Loucy (cell line): ENCODE measurements around the gene CERS2.

Experiments
- H2AFZ ChIP-seq: fragments of 200-600 bp; sonication (generic); 2 replicates; pipeline ENCODE4 v1.6.0; 2016; ENCODE audit warnings: antibody characterized with exemption, mild to moderate bottlenecking, low read length, moderate library complexity
- H3F3A ChIP-seq: fragments of 200-600 bp; 2 replicates; pipeline ENCODE4 v1.6.0; 2016; ENCODE audit warnings: antibody characterized with exemption, low read depth, mild to moderate bottlenecking
- H3K27me3 ChIP-seq: fragments of 200-600 bp; sonication (generic); 2 replicates; pipeline ENCODE4 v1.6.1; 2014; ENCODE audit warnings: low read length, mild to moderate bottlenecking; ENCODE audit not compliant: insufficient read depth, poor library complexity, severe bottlenecking
- H3K36me3 ChIP-seq: fragments of 200-600 bp; sonication (generic); 2 replicates; pipeline ENCODE4 v1.6.1; 2016; ENCODE audit warnings: low read length; ENCODE audit not compliant: insufficient read depth
- H3K4me1 ChIP-seq: fragments of 200-600 bp; sonication (generic); 2 replicates; pipeline ENCODE4 v1.5.1; 2014; ENCODE audit warnings: low read length, mild to moderate bottlenecking; ENCODE audit not compliant: insufficient read depth, poor library complexity, severe bottlenecking
- H3K4me2 ChIP-seq: fragments of 200-600 bp; sonication (generic); 2 replicates; pipeline ENCODE4 v1.6.0; 2014; ENCODE audit warnings: antibody characterized with exemption, low read length, low read depth, mild to moderate bottlenecking; ENCODE audit not compliant: poor library complexity, severe bottlenecking
- H3K4me3 ChIP-seq: fragments of 200-600 bp; sonication (generic); 2 replicates; pipeline ENCODE4 v1.5.1; 2014; ENCODE audit warnings: low read length, mild to moderate bottlenecking, mixed read lengths; ENCODE audit not compliant: poor library complexity, severe bottlenecking
- H3K79me2 ChIP-seq: fragments of 200-600 bp; sonication (generic); 2 replicates; pipeline ENCODE4 v1.6.1; 2014; ENCODE audit warnings: low read length; ENCODE audit not compliant: insufficient read depth
- H3K9ac ChIP-seq: fragments of 200-600 bp; sonication (generic); 2 replicates; pipeline ENCODE4 v1.6.0; 2014; ENCODE audit warnings: mild to moderate bottlenecking, low read depth, low read length, moderate library complexity; ENCODE audit not compliant: poor library complexity, severe bottlenecking
- H3K9me2 ChIP-seq: fragments of 200-600 bp; sonication (generic); replicated peaks from 2 replicates; pipeline ENCODE4 v1.6.1; 2016; ENCODE audit warnings: low read depth, low read length, mixed read lengths
- H3K9me3 ChIP-seq: fragments of 200-600 bp; sonication (generic); 2 replicates; pipeline ENCODE4 v1.6.1; 2014; ENCODE audit warnings: mild to moderate bottlenecking, antibody characterized with exemption, low read length, low read depth; ENCODE audit not compliant: insufficient read depth
- H4K20me1 ChIP-seq: fragments of 200-600 bp; sonication (generic); 2 replicates; pipeline ENCODE4 v1.6.0; 2014; ENCODE audit warnings: antibody characterized with exemption, low read length, mild to moderate bottlenecking; ENCODE audit not compliant: insufficient read depth, poor library complexity, severe bottlenecking
- EZH2phosphoT487 ChIP-seq: fragments of 200-600 bp; IDR thresholded peaks from 2 replicates; pipeline ENCODE4 v1.6.1; 2018; ENCODE audit warnings: antibody characterized with exemption, mild to moderate bottlenecking, moderate library complexity, borderline replicate concordance
- TF ChIP-seq, protein P1 (sequence below): fragments of 200-600 bp; sonication (generic); conservative IDR thresholded peaks from 2 replicates; pipeline ENCODE4 v1.5.1; 2014; ENCODE audit warnings: mild to moderate bottlenecking, antibody characterized with exemption, low read length

Gene CERS2

DNA sequence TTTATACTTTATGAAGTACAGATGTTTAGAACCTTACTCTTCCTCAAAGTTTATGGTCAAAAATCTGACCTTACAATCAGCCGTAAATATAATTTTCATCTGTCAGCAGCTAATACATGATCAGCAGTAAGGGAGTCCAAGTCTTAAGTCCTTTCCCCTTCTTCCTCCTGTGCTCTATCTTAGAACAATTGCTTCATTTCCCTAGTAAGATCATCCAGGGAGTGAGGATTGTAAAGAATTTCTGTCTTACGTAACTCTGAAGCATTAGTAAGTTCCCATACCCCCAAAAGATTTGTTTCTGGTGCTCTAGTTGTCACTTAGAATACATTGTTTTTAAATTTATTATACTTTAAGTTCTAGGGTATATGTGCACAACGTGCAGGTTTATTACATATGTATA lies 46.3 kb downstream of the CERS2 start:
- peaks cover 5% of the 10 kb centered on the region for H4K20me1 ChIP-seq
- TF ChIP-seq, protein P1, sequence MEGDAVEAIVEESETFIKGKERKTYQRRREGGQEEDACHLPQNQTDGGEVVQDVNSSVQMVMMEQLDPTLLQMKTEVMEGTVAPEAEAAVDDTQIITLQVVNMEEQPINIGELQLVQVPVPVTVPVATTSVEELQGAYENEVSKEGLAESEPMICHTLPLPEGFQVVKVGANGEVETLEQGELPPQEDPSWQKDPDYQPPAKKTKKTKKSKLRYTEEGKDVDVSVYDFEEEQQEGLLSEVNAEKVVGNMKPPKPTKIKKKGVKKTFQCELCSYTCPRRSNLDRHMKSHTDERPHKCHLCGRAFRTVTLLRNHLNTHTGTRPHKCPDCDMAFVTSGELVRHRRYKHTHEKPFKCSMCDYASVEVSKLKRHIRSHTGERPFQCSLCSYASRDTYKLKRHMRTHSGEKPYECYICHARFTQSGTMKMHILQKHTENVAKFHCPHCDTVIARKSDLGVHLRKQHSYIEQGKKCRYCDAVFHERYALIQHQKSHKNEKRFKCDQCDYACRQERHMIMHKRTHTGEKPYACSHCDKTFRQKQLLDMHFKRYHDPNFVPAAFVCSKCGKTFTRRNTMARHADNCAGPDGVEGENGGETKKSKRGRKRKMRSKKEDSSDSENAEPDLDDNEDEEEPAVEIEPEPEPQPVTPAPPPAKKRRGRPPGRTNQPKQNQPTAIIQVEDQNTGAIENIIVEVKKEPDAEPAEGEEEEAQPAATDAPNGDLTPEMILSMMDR = no peak
- no peak for TF ChIP-seq EZH2phosphoT487
- H3K4me3 ChIP-seq = peak overlapping the region; percentile 92
- H3K9ac ChIP-seq = no peak overlapping the region
- H3K79me2 ChIP-seq = peaks cover 39% of the 10 kb centered on the region
- peaks cover 19% of the 10 kb centered on the region for H3K36me3 ChIP-seq
- no peaks in the 10 kb centered on the region for H3K27me3 ChIP-seq
- H3K4me2 ChIP-seq = peak overlapping the region; percentile 82
- no peak overlapping the region for H2AFZ ChIP-seq
- no peaks in the 10 kb centered on the region for H3F3A ChIP-seq
- peaks cover 12% of the 10 kb centered on the region for H3K4me1 ChIP-seq
- H3K9me3 ChIP-seq = no peaks in the 10 kb centered on the region
- H3K9me2 ChIP-seq = no peaks in the 10 kb centered on the region

DNA sequence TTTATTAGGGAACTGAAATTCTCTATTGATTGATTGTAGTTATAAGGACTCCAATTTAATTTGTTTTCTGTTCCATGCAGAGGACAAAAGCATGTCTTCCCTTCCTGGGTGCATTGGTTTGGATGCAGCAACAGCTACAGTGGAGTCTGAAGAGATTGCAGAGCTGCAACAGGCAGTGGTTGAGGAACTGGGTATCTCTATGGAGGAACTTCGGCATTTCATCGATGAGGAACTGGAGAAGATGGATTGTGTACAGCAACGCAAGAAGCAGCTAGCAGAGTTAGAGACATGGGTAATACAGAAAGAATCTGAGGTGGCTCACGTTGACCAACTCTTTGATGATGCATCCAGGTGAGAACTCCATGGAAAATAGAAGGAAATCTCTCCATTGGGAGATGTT lies 47.0 kb downstream of the CERS2 start:
- H3K36me3 ChIP-seq = peaks cover 19% of the 10 kb centered on the region

DNA sequence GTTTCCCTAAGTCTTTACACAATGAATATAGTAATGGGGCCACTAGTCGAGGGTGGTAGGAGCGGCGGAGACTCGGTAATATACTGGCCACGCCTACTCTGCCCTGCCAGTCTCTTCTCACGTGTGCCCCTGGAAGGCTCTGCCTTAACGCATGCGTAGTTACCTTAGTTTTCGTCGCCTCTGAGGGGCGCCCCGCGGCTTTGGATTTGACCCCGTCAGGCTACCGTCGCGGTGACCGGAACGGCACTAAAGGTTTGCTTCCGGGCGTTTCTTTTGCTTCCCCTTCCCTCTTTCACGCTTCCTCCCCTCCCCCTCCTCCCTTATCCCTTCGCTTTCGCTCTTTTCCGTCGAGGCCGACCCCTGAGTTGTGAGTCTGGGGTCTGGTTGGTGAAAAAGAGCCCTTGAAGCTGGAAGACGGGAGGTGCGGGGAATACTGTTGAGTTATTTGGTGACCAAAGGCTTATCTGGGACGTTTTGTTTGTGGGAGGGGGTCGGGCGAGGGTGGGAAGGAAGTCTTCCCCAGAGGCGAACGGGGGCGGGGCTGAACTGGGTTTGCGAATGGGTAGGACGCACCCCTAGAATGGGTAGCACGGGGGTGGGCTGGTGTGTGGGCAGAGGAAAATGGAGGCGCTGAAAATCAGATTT lies 48.4 kb downstream of the CERS2 start, which contains the start of gene SETDB1:
Gene SETDB1, plus strand, starts transcription at position 267 of the 645 bp plus-strand sequence. CDS start 1,352 bp downstream, outside the sequence.
- peak within 1 kb of the TSS; percentile 92 for H3K4me3 ChIP-seq
- H4K20me1 ChIP-seq = no peaks in the 10 kb centered on the region
- H3K27me3 ChIP-seq = no peaks in the 10 kb centered on the region
- peaks cover 16% of the 10 kb centered on the region for H3K4me1 ChIP-seq
- H3K79me2 ChIP-seq = peaks cover 35% of the 10 kb centered on the region
- no peaks in the 10 kb centered on the region for H3F3A ChIP-seq
- H2AFZ ChIP-seq = peak within 1 kb of the TSS; percentile 91
- TF ChIP-seq, protein P1 = 0 out of 2 replicates have a peak, but pooled peaks have one; percentile 14
- TF ChIP-seq EZH2phosphoT487 = no peak
- no peaks in the 10 kb centered on the region for H3K9me3 ChIP-seq
- peaks cover 15% of the 10 kb centered on the region for H3K36me3 ChIP-seq
- H3K4me2 ChIP-seq = peak within 1 kb of the TSS; percentile 82
- peak within 1 kb of the TSS; percentile 88 for H3K9ac ChIP-seq
- H3K9me2 ChIP-seq = no peaks in the 10 kb centered on the region

More for the DNA sequence above, 47.0 kb downstream of the CERS2 start:
- Histone ChIP-seq H3K9ac (peak overlapping the region; percentile 88), H3K27me3 (no peaks in the 10 kb centered on the region), H3K4me1 (peaks cover 12% of the 10 kb centered on the region), H3F3A (no peaks in the 10 kb centered on the region), H3K79me2 (peaks cover 39% of the 10 kb centered on the region), H4K20me1 (peaks cover 5% of the 10 kb centered on the region), H3K4me2 (peak overlapping the region; percentile 82), H3K4me3 (peak overlapping the region; percentile 92), H3K9me2 (no peaks in the 10 kb centered on the region), H3K9me3 (no peaks in the 10 kb centered on the region), H2AFZ (no peak overlapping the region)
- no peak for TF ChIP-seq EZH2phosphoT487
- TF ChIP-seq, protein P1 = no peak
